ENCODE measurements around the gene SESTD1.

GRCh38 chr2:179081954-179082353 lies 182.7 kb downstream of the SESTD1 start:
- TF ChIP-seq FOSL1 (tag; conservative IDR thresholded peaks at IDR 0.05) (no peak), ZNF282 (CRISPR knock-in tag; IDR thresholded peaks at IDR 0.05) (no peak), RFX5 (IDR thresholded peaks at IDR 0.05; ENCODE audit: low read depth, low read length) (no peak), CEBPZ (IDR thresholded peaks at IDR 0.05; ENCODE audit: borderline replicate concordance, low read depth, low read length) (no peak), CBFA2T2 (conservative IDR thresholded peaks at IDR 0.05) (no peak), ZBTB34 (CRISPR knock-in tag; IDR thresholded peaks at IDR 0.05) (no peak)

Measured in K562 (cell line).